AG09319 (cell line): ENCODE data around the gene SRP68.

ENCODE experiments used
- DNase-seq: peaks from one replicate; pipeline ENCODE4 v3.0.0-alpha.2; 2010; ENCODE audit warnings: low read depth; ENCODE audit errors: extremely low read depth
- CTCF ChIP-seq: IDR thresholded peaks from 2 replicates; pipeline ENCODE4 v1.5.1; 2011; ENCODE audit warnings: low read depth, mild to moderate bottlenecking, inconsistent platforms, low read length, moderate library complexity

The SRP68 gene

GRCh38 chr17:76107509-76107908, 35.2 kb upstream of the SRP68 start:
- no peak; the same call in 1 of the 2 replicates for TF ChIP-seq CTCF
- DNase-seq = no peak

GRCh38 chr17:76106703-76107102, 34.4 kb upstream of the SRP68 start:
- no peak for DNase-seq

GRCh38 chr17:76104896-76105231, 32.5 kb upstream of the SRP68 start:
- no peak for TF ChIP-seq CTCF
- DNase-seq = no peak

More at GRCh38 chr17:76106703-76107102, 34.4 kb upstream of the SRP68 start:
- no peak for TF ChIP-seq CTCF

- no peak for TF ChIP-seq CTCF
- no peak for DNase-seq
Observed at GRCh38 chr17:76104140-76104895, 32.0 kb upstream of the SRP68 start.

- no peak; the same call in 1 of the 2 replicates for TF ChIP-seq CTCF
- DNase-seq = peak; percentile 77
Observed at GRCh38 chr17:76103274-76104139, 31.2 kb upstream of the SRP68 start, which contains the start of gene EXOC7. EXOC7 (minus strand) TSS chr17:76103787; CDS start chr17:76103692, 95 bp downstream.

- DNase-seq = no peak
- TF ChIP-seq CTCF = no peak
Observed at GRCh38 chr17:76102944-76103273, 30.6 kb upstream of the SRP68 start.

GRCh38 chr17:76097716-76098295, 25.5 kb upstream of the SRP68 start:
- TF ChIP-seq CTCF = no peak

More at GRCh38 chr17:76097716-76098295, 25.5 kb upstream of the SRP68 start:
- no peak for DNase-seq
